HEK293 (cell line): Measurements from ENCODE around the gene TPMT.

Experiments used
- CTCF ChIA-PET: fragments of 350-600 bp; formaldehyde crosslinking; extraction: SDS; loops from one replicate; lab custom pipeline; 2021; ENCODE audit warnings: antibody characterized with exemption; lab: Yijun Ruan, JAX
- POLR2A ChIA-PET: fragments of 300-600 bp; formaldehyde crosslinking; extraction: SDS; loops from one replicate; lab custom pipeline; 2020; ENCODE audit warnings: antibody characterized with exemption, inconsistent platforms; lab: Yijun Ruan, JAX
- H3K27ac ChIP-seq: fragments of 200-500 bp; sonication (Bioruptor generic); 2 replicates; pipeline ENCODE4 v1.5.1; 2014; ENCODE audit warnings: low read depth, low read length, control low read depth, inconsistent platforms; ENCODE audit errors: extremely low read depth
- H3K36me3 ChIP-seq, 2 experiments: fragments of 200-500 bp in 1 of 2; sonication (Bioruptor generic) in 1 of 2; 1 replicate in 1 of 2; 2 replicates in 1 of 2; pipeline ENCODE4 v1.5.1; 2014 to 2017; ENCODE audit warnings: inconsistent platforms in 2 of 2, low read length in 2 of 2; ENCODE audit not compliant: control insufficient read depth in 2 of 2, insufficient read depth in 1 of 2
- H3K4me1 ChIP-seq: fragments of 200-500 bp; sonication (Bioruptor generic); 2 replicates; pipeline ENCODE4 v1.5.1; 2014; ENCODE audit warnings: mild to moderate bottlenecking, low read length, inconsistent platforms; ENCODE audit not compliant: control insufficient read depth, insufficient read depth
- H3K4me3 ChIP-seq: 2 replicates; pipeline ENCODE4 v1.5.1; 2011; ENCODE audit warnings: low read depth, mild to moderate bottlenecking, control low read depth, low read length, moderate library complexity
- H3K9me3 ChIP-seq: fragments of 200-500 bp; sonication (Bioruptor generic); 2 replicates; pipeline ENCODE4 v1.5.1; 2014; ENCODE audit warnings: low read depth, low read length, inconsistent platforms; ENCODE audit not compliant: control insufficient read depth, insufficient read depth
- AEBP2 ChIP-seq: fragments of 450-650 bp; formaldehyde crosslinking; IDR thresholded peaks from 2 replicates; pipeline ENCODE4 v1.5.1; 2016; ENCODE audit warnings: missing biosample characterization, missing genetic modification characterization, borderline replicate concordance
- FEZF1 ChIP-seq: fragments of 450-650 bp; formaldehyde crosslinking; IDR thresholded peaks from 2 replicates; pipeline ENCODE4 v1.5.1; 2016; ENCODE audit warnings: missing biosample characterization, missing genetic modification characterization
- HIC1 ChIP-seq: fragments of 450-650 bp; formaldehyde crosslinking; IDR thresholded peaks from 2 replicates; pipeline ENCODE4 v1.5.1; 2016; ENCODE audit warnings: missing biosample characterization, missing genetic modification characterization
- HOXD13 ChIP-seq: sonication (generic); formaldehyde crosslinking; IDR thresholded peaks from 2 replicates; pipeline ENCODE4 v1.8.0; 2022; ENCODE audit warnings: missing genetic modification reagents, borderline replicate concordance
- PATZ1 ChIP-seq: fragments of 450-650 bp; formaldehyde crosslinking; IDR thresholded peaks from 2 replicates; pipeline ENCODE4 v1.5.1; 2016; ENCODE audit warnings: missing biosample characterization, missing genetic modification characterization
- SETDB1 ChIP-seq: IDR thresholded peaks from one replicate; pipeline ENCODE4 v1.6.1; 2017; ENCODE audit warnings: mild to moderate bottlenecking, low read length, moderate library complexity, mixed read lengths; ENCODE audit not compliant: insufficient read length
- ZBTB11 ChIP-seq: fragments of 450-650 bp; formaldehyde crosslinking; conservative IDR thresholded peaks from 2 replicates; pipeline ENCODE4 v1.5.1; 2016; ENCODE audit warnings: low read depth, missing biosample characterization, missing genetic modification characterization
- ZBTB6 ChIP-seq: fragments of 450-650 bp; formaldehyde crosslinking; IDR thresholded peaks from 2 replicates; pipeline ENCODE4 v1.5.1; 2017; ENCODE audit warnings: missing biosample characterization, missing genetic modification characterization
- ZBTB7A ChIP-seq: fragments of 450-650 bp; formaldehyde crosslinking; IDR thresholded peaks from 2 replicates; pipeline ENCODE4 v1.5.1; 2016; ENCODE audit warnings: low read depth, missing biosample characterization, missing genetic modification characterization
- ZNF10 ChIP-seq: fragments of 450-650 bp; formaldehyde crosslinking; IDR thresholded peaks from 2 replicates; pipeline ENCODE4 v1.5.1; 2017; ENCODE audit warnings: missing biosample characterization, missing genetic modification characterization
- ZNF140 ChIP-seq: fragments of 450-650 bp; formaldehyde crosslinking; IDR thresholded peaks from 2 replicates; pipeline ENCODE4 v1.5.1; 2016; ENCODE audit warnings: missing biosample characterization, missing genetic modification characterization
- ZNF2 ChIP-seq: fragments of 450-650 bp; formaldehyde crosslinking; IDR thresholded peaks from 2 replicates; pipeline ENCODE4 v1.5.1; 2016; ENCODE audit warnings: missing biosample characterization, missing genetic modification characterization
- ZNF280D ChIP-seq: fragments of 450-650 bp; formaldehyde crosslinking; IDR thresholded peaks from 2 replicates; pipeline ENCODE4 v1.5.1; 2016; ENCODE audit warnings: missing biosample characterization, missing genetic modification characterization
- ZNF488 ChIP-seq: fragments of 450-650 bp; formaldehyde crosslinking; IDR thresholded peaks from 2 replicates; pipeline ENCODE4 v1.5.1; 2016; ENCODE audit warnings: missing biosample characterization, missing genetic modification characterization
- ZNF521 ChIP-seq: fragments of 450-650 bp; formaldehyde crosslinking; IDR thresholded peaks from 2 replicates; pipeline ENCODE4 v1.5.1; 2017; ENCODE audit warnings: missing biosample characterization, mild to moderate bottlenecking, missing genetic modification characterization
- ZNF677 ChIP-seq: fragments of 450-650 bp; IDR thresholded peaks from 2 replicates; pipeline ENCODE4 v1.5.0; 2018; ENCODE audit warnings: missing biosample characterization, mild to moderate bottlenecking, missing genetic modification characterization, moderate library complexity
- ZNF747 ChIP-seq: fragments of 450-650 bp; formaldehyde crosslinking; IDR thresholded peaks from 2 replicates; pipeline ENCODE4 v1.5.1; 2016; ENCODE audit warnings: missing biosample characterization, missing genetic modification characterization
- ZSCAN18 ChIP-seq: fragments of 450-650 bp; formaldehyde crosslinking; IDR thresholded peaks from 2 replicates; pipeline ENCODE4 v1.5.1; 2016; ENCODE audit warnings: missing biosample characterization, missing genetic modification characterization

Gene TPMT

GRCh38 chr6:18117136-18117535 is 37.7 kb downstream of the TPMT start (continued):
- TF ChIP-seq ZNF280D (tag by site-specific recombination) (no peak), ZNF2 (tag by site-specific recombination) (no peak), ZBTB7A (no peak), ZBTB6 (tag by site-specific recombination) (no peak), PATZ1 (tag by site-specific recombination) (no peak), ZNF747 (tag by site-specific recombination) (no peak), ZNF140 (no peak), ZNF677 (tag by site-specific recombination) (no peak), ZSCAN18 (tag by site-specific recombination) (no peak)
- TF ChIP-seq, all 188 proteins: peak for 0

GRCh38 chr6:18115356-18115755 is 39.5 kb downstream of the TPMT start:
- Histone ChIP-seq H3K9me3 (no peaks in the 10 kb centered on the region), H3K4me3 (no peak overlapping the region), H3K36me3 (no peaks in the 10 kb centered on the region), H3K4me1 (no peaks in the 10 kb centered on the region), H3K27ac (no peak overlapping the region)
- ChIA-PET CTCF (interaction anchor here (0.7 to 1.1 kb wide), 2 partner anchors 334 to 388 kb away, joined by 3 to 5 read pairs; no protein-coding TSS in a partner anchor), POLR2A (no interaction called here)
- TF ChIP-seq SETDB1: no peak
- no peak for TF ChIP-seq ZNF521 (tag by site-specific recombination)
- TF ChIP-seq AEBP2 (tag by site-specific recombination): no peak
- no peak for TF ChIP-seq FEZF1 (tag by site-specific recombination)
- TF ChIP-seq HOXD13 (CRISPR knock-in tag): no peak
- TF ChIP-seq ZBTB11 (tag by site-specific recombination): no peak
- no peak for TF ChIP-seq ZNF488 (tag by site-specific recombination)
- TF ChIP-seq ZNF10 (tag by site-specific recombination): no peak
- no peak for TF ChIP-seq HIC1 (tag by site-specific recombination)
